Thymus (tissue), 11 donors: ENCODE measurements around the gene GAS2L1. TPM values are rescaled to one million over a fixed set of nuclear protein-coding genes. Genes with fewer than 3 reads are reported as not detected.

Source experiments
- DNase-seq, 9 donors: peaks; one replicate each; pipeline ENCODE4 v3.0.0-alpha.2; 2013; ENCODE audit warnings: low spot score in 9 of 9, low read depth in 6 of 9, missing footprints in 1 of 9
- H3K27ac ChIP-seq, 2 donors: one replicate each; pipeline ENCODE4 v1.5.1; 2013; ENCODE audit warnings: control low read depth in 1 of 2, low read depth in 1 of 2, low read length in 1 of 2, mild to moderate bottlenecking in 1 of 2, moderate library complexity in 1 of 2
- H3K27me3 ChIP-seq, 2 donors: one replicate each; pipeline ENCODE4 v1.5.1; 2013; ENCODE audit warnings: low read length in 1 of 2; ENCODE audit not compliant: control insufficient read depth in 2 of 2, insufficient read depth in 1 of 2
- H3K36me3 ChIP-seq, 2 donors: one replicate each; pipeline ENCODE4 v1.5.1; 2013; ENCODE audit warnings: low read length in 1 of 2, mild to moderate bottlenecking in 1 of 2, moderate library complexity in 1 of 2; ENCODE audit not compliant: control insufficient read depth in 2 of 2, insufficient read depth in 2 of 2
- H3K4me1 ChIP-seq, 2 donors: one replicate each; pipeline ENCODE4 v1.5.1; 2013; ENCODE audit warnings: low read length in 2 of 2; ENCODE audit not compliant: control insufficient read depth in 2 of 2, insufficient read depth in 2 of 2
- H3K4me3 ChIP-seq, 2 donors: one replicate each; pipeline ENCODE4 v1.5.1; 2013; ENCODE audit warnings: low read length in 2 of 2, control low read depth in 1 of 2, mild to moderate bottlenecking in 1 of 2
- H3K9me3 ChIP-seq, 2 donors: one replicate each; pipeline ENCODE4 v1.5.1; 2013; ENCODE audit warnings: low read length in 1 of 2, mild to moderate bottlenecking in 1 of 2; ENCODE audit not compliant: control insufficient read depth in 2 of 2, insufficient read depth in 1 of 2
- WGBS: extraction: QIAGEN DNeasy Blood & Tissue Kit; methylation state at CpG from one replicate; pipeline ENCODE4 v1.1.7; 2013; 5-methylcytosine and 5-hydroxymethylcytosine counted together
- polyA plus RNA-seq: library from polyadenylated mRNA; stranded (reverse); fragments of 200-250 nt; gene quantifications from one replicate; pipeline ENCODE4 v1.2.3, GENCODE V29; 2013
- total RNA-seq: library from RNA; stranded (reverse); fragments of 120-200 nt; gene quantifications from one replicate; pipeline ENCODE4 v1.2.4, GENCODE V29; 2013
- donor health status: healthy.

GAS2L1 gene
- total and polyA plus RNA-seq, 2 donors, result 0.80 to 6.0 TPM

DNA sequence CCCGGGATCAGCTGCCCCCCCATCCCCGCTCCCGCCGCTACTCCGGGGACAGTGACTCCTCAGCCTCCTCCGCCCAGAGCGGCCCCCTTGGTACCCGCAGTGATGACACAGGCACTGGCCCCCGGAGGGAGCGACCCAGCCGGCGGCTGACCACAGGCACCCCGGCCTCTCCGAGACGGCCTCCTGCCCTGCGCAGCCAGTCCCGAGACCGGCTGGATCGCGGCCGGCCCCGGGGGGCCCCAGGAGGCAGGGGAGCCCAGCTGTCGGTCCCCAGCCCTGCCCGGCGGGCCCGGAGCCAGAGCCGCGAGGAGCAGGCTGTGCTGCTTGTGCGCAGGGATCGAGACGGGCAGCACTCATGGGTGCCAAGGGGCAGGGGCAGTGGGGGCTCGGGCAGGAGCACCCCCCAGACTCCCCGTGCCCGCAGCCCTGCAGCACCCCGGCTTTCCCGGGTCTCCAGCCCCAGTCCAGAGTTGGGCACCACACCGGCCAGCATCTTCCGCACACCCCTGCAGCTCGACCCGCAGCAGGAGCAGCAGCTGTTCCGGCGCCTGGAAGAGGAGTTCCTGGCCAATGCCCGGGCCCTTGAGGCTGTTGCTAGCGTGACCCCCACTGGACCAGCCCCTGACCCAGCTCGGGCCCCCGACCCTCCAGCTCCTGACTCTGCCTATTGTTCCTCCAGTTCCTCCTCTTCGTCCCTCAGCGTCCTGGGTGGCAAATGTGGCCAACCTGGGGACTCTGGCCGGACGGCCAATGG lies 5.2 kb downstream of the GAS2L1 start:
- peaks cover 75 to 95% of the 10 kb centered on the region in 2 donors for H3K27me3 ChIP-seq
- H3K4me1 ChIP-seq, result peaks cover 0 to 20% of the 10 kb centered on the region in 2 donors
- H3K4me3 ChIP-seq, result no peak overlapping the region
- 91% methylated on average over 50 of the region's 50 CpGs for WGBS
- peaks cover 4 to 5% of the 10 kb centered on the region in 2 donors for H3K9me3 ChIP-seq
- no peak for DNase-seq
- H3K27ac ChIP-seq, result peak overlapping the region in 1 of 2 donors; percentile 18
- no peaks in the 10 kb centered on the region for H3K36me3 ChIP-seq

GRCh38 chr22:29312218-29313125 lies 6.0 kb downstream of the GAS2L1 start:
- Histone ChIP-seq H3K4me3 (no peak overlapping the region), H3K9me3 (peaks cover 4 to 5% of the 10 kb centered on the region in 2 donors), H3K27ac (no peak overlapping the region), H3K36me3 (no peaks in the 10 kb centered on the region), H3K4me1 (peaks cover 0 to 19% of the 10 kb centered on the region in 2 donors), H3K27me3 (peaks cover 74 to 95% of the 10 kb centered on the region in 2 donors)
- WGBS, result 95% methylated on average over 25 of the region's 25 CpGs
- DNase-seq, result no peak

DNA sequence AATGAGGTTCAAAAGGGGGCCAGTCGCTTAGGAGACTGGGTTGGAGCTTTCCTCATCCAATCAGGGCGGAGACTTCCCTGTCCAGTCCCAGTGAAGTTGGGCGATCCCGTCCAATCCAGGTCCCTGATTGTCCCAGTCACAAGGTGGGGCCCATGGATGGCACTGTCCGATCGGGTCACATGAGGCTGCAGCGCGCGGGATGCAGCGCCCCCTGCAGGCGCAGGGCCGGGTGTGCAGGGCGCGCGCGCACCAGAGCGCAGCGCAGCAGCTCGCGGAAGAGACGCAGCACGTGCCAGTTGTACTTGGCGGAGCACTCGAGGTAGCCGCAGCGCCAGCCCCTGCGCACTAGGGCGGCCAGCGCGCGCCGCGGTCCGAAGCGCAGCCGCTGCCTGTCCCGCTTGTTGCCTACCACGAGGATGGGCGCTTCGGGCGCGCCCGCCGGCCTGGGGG lies 6.7 kb downstream of the GAS2L1 start:
- no peak overlapping the region for H3K27ac ChIP-seq
- WGBS, result 22% methylated on average over 44 of the region's 44 CpGs
- H3K9me3 ChIP-seq, result peaks cover 4 to 5% of the 10 kb centered on the region in 2 donors
- H3K27me3 ChIP-seq, result peaks cover 68 to 88% of the 10 kb centered on the region in 2 donors
- peak in 2 of 9 donors; percentile 23 for DNase-seq
- H3K36me3 ChIP-seq, result no peaks in the 10 kb centered on the region
- H3K4me1 ChIP-seq, result peaks cover 0 to 18% of the 10 kb centered on the region in 2 donors
- H3K4me3 ChIP-seq, result no peak overlapping the region

DNA sequence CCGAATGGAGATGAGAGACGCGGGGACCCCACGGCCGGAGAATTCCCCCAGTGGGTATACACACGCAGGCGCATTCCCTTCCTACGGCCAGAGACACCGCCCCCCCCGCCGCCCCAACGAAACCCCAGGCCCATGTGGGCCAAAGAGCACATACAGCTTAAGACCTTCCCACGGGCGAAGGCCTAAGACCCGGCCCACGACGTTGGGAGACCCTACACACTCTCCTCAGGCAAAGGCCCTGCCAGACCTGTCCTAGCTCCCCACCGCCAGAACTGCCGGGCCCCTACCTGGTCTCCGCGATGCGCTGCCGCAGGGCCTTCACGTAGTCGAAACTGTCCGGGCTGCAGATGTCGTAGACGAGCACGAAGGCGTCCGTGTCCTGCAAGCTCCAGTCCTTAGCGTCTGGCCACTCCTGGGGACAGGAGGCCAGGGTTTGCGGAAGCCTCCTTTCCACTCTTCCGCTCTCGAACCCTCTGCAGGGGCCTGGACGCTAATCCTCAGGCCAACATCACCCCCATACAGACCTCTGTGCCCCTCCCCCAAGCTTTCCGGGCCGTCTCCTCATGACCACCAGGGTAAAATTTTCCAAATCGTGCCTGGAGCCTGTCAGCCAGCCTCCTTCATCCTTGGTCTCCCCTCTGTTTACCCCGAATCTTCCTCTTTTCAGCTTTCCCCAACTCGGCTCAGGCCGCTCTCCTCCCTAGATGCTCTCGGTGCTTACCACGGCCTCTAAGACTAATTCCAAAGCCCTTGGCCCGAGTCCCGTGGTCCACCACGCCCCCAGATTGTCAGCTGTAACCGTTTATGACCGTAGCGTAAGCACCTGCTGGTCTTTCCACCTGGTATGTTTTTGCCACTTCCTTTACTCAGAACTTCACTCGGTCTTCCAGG lies 7.4 kb downstream of the GAS2L1 start:
- Histone ChIP-seq H3K36me3 (no peaks in the 10 kb centered on the region), H3K27me3 (peaks cover 63 to 85% of the 10 kb centered on the region in 2 donors), H3K4me1 (peaks cover 0 to 18% of the 10 kb centered on the region in 2 donors), H3K27ac (no peak overlapping the region), H3K9me3 (peaks cover 4 to 5% of the 10 kb centered on the region in 2 donors), H3K4me3 (no peak overlapping the region)
- no peak for DNase-seq
- 28% methylated on average over 51 of the region's 51 CpGs for WGBS

GRCh38 chr22:29314537-29315285 lies 8.3 kb downstream of the GAS2L1 start:
- Histone ChIP-seq H3K36me3 (no peaks in the 10 kb centered on the region), H3K9me3 (peaks cover 4 to 5% of the 10 kb centered on the region in 2 donors), H3K27ac (no peak overlapping the region), H3K4me1 (peaks cover 0 to 18% of the 10 kb centered on the region in 2 donors), H3K4me3 (peak overlapping the region in 1 of 2 donors; percentile 18), H3K27me3 (peaks cover 62 to 76% of the 10 kb centered on the region in 2 donors)
- no peak for DNase-seq
- WGBS, result 5% methylated on average over 69 of the region's 69 CpGs

GRCh38 chr22:29315286-29316140 lies 9.1 kb downstream of the GAS2L1 start, which contains the start of gene RASL10A:
RASL10A (minus strand) TSS chr22:29315697; CDS start chr22:29315246, 451 bp downstream.
- H3K27ac ChIP-seq, result no peak within 1 kb of the TSS

GRCh38 chr22:29316141-29316828 lies 9.8 kb downstream of the GAS2L1 start:
- H3K4me3 ChIP-seq, result no peak overlapping the region
- no peak overlapping the region for H3K27ac ChIP-seq
- peaks cover 0 to 10% of the 10 kb centered on the region in 2 donors for H3K4me1 ChIP-seq
- 59% methylated on average over 18 of the region's 18 CpGs for WGBS
- H3K27me3 ChIP-seq, result peaks cover 59 to 63% of the 10 kb centered on the region in 2 donors
- peaks cover 4 to 5% of the 10 kb centered on the region in 2 donors for H3K9me3 ChIP-seq
- H3K36me3 ChIP-seq, result no peaks in the 10 kb centered on the region
- DNase-seq, result no peak

More at GRCh38 chr22:29315286-29316140, 9.1 kb downstream of the GAS2L1 start, which contains the start of gene RASL10A:
- peaks cover 4 to 5% of the 10 kb centered on the region in 2 donors for H3K9me3 ChIP-seq
- H3K36me3 ChIP-seq, result no peaks in the 10 kb centered on the region
- H3K4me3 ChIP-seq, result peak within 1 kb of the TSS in 1 of 2 donors; percentile 18
- WGBS, result 5% methylated on average over 103 of the region's 103 CpGs
- peaks cover 62 to 71% of the 10 kb centered on the region in 2 donors for H3K27me3 ChIP-seq
- H3K4me1 ChIP-seq, result peaks cover 0 to 16% of the 10 kb centered on the region in 2 donors
- DNase-seq, result no peak
